Smooth muscle cell of the brain vasculature (primary cell): ENCODE data around the gene CPB1.

Source experiments
- DNase-seq: peaks from one replicate; pipeline ENCODE4 v3.0.0-alpha.2; 2012; ENCODE audit warnings: low read depth, low spot score

CPB1 gene

DNA sequence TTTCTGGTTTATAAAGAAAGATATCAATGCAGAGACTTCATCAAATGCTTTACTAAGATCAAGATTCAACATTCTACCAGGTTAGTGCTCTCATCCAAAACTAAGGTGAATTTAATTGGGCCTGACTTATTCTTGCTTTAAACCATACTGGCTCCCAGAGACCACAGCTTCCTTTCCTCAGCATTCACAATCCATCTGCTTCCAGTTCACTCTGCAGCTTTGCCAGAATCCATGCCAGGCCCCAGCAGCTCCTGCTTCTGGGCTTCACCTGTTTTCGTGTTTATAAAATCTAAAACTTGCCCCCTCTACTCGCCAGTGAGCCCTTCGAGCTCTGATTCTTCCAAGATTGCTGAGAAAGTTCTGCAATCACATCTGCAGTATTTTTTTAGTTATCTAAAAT, 2.3 kb downstream of the CPB1 start:
- no peak for DNase-seq

DNA sequence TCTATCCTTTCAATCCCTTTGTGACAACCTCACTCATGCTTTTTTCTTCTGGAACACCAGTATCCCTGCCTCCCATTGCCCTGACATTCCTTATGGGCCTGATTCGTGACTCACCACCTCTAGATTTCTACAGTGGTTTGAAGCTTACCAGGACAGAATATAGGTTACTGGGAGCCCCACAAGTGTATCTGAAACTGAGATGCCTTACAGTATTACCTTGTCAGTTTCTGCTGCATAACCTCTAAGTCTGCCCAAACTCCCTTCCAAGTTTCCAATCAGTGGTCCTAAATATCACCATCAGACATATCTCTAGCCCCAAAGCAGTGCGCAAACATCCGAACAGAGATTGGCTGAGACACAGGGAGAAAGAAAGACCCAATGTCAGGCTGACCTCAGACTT, 5.6 kb downstream of the CPB1 start:
- no peak for DNase-seq

DNA sequence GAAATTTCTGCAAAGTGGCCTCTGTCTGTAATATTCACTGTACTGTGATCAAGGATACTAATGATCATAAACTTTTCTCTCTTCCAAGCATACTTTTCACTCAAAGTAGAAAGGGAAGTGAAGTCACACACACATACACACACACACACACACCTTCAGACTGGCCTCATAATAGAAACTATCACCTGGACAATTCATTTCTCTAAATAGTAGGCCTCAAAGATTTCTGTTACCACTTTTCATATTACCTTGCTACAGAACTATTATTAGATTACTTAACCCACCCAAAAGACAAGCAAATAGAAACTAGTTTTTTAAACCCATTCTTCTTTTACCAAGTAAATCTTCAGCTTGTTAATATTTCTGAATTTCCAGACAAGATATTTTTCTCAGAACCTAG, 12.2 kb downstream of the CPB1 start:
- DNase-seq = no peak

DNA sequence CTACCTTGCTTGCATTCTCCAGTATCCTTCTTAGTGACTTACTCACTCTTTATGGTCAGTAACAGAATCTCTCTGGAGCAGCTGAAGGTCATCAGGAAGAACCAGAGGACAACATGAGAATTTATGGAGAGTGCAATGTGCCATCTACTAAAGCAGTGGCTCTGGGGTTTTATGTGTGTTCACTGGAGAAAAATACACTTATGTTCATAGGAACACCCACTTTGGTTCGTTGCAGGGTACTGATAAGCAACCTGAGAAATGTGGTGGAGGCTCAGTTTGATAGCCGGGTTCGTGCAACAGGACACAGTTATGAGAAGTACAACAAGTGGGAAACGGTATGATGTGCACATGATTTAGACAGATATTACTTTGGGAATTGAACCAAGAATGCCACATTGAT, 12.8 kb downstream of the CPB1 start:
- no peak for DNase-seq

DNA sequence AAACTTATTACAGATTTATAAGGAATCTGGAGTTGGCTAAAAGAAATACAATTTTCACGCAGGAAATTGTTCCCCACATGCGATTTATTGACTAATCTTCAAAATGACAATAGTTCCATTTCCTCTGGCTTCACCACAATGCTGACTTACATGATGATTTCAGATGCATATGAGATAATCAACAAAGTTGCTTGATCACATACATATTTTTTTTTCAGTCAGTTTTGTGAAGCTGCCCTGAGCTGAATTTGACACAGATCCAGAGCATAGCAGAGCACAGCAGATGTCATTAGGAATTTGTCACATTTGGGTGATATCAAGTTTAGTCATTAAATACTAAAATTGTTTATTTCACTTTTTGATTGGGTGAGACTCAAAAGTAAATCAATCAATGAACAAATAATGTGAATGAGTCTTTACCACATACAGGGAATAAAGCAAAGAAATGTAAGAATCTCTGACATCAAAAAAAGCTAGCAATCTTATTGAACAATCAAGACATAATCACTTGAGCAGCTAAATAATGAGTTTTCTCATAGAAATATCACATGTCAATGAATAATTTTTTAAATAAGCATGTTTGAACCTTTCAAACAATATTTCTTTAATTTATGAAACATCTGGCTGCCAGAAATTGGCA, 18.3 kb downstream of the CPB1 start:
- DNase-seq = no peak

DNA sequence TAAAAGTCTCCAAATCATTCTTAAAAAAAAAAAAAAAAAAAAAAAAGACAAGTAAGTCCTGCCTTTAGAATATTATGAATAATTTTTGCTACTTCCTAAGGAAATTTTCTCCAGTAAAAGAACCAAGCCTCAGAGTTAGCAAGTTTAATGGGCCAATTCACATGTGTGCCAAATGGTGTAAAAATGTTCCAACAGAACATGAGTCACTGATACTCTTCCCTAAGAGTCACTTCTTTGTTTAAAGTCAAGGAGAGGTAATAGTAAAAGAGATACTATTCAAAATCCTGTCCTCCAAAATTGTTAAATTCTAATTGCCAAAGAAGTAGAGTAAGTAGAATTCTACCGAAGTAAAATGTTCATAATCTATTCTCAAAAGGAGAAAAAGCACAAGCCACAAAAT, 19.7 kb downstream of the CPB1 start:
- no peak for DNase-seq

DNA sequence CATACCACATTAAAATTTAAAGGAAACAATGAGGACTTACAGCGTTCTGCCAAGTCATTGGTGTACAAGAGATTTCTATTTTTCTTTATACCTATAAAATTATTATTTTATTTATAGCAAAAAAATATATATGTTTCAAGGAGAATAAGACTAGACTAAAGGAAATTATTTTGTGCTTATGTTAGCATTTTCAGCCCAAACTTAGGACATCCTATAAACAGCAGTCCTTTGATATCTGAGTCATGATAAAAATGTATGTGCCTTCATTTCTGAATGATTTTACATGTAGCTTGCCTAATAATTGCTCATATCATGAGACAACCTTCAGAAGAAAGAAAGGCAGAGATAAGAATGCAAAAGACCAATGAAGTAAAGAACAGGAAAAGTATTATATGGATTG, 20.8 kb downstream of the CPB1 start:
- DNase-seq = no peak

DNA sequence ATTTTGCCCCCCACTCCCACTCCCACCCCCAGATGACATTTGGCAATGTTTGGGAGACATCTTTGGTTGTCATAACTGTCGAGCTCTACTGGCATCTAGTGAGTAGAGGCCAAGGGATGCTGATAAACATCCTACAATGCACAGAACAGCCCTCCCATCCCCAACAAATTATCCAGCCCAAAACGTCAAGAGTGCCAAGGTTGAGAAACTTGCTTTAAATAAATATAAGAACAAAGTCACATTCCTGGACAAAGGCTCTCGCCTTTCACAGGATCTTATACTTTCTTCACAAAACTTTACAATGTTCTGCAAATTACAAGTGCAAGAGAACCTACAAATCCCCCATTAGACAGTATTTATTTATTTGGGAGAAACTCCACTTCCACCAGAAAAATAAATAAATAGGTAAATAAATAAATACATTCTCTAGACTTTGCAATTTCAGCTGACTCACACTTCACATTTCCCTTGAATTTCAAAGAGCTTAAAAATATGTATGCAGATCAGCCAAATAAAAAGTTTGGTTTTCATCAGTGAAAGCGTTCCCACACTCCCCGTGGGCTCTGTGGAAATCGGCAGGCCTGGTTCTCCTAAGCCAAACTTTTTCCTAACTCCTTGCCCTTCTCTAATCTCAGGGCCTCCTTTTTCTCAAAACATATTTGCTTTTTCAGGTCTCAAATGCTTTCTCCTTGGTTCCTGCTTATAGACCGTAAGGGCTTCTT, 24.8 kb downstream of the CPB1 start:
- DNase-seq = no peak

DNA sequence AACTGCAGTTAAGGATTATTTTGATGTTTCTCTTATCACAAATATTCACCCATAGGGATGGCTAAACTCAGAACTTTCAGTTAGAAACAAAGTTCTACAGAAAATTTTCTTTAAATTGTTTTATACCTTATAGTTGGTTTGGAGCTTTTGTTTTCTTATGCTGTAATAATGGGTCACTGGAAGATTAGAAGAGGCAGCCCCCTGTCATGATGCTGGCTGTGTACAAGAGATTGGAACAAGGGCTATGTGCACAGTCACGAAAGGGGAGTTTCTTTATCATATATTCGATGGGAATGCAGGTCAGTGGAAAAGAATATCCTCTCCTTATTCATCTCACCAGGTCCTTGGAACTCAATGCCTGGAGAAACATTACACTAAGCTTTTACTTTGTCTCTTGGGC, 25.5 kb downstream of the CPB1 start:
- no peak for DNase-seq

DNA sequence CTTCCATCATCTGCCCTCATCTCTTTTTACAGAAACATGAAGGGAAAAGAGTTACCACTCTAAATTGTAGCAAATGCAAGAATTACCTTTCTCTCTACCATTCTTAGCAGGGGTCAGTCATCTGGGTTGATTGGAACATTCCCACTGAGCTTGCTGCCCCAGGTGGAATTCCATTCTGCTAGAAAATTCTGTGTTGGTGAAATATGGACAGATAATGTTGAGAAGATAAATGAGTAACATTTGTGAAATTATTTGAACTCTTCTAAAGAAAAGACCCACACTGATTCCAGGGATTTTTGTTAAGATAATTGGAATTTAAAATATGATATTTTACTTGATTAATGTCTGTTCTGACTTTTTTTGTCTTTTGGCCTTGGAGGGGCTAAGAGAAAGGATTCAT, 26.4 kb downstream of the CPB1 start:
- DNase-seq = no peak

DNA sequence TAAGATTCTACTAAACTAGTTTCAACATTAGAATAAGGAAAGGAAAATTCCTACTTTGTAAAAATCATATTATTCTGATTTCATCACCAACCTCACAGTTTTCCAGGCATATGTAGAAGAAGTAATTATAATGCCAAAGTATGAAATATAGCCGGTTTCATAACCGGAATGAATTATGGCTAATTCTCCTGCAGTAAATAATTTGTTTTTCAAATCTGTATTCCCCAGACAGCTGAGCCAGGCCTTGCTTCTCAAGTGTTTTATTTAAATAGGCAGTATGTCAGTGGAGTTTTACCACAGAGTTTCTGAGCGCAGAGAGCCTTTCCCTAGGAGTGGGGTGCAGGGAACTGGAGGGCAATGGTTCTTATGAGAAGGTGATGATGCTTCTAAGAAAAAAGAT, 28.8 kb downstream of the CPB1 start:
- no peak for DNase-seq

DNA sequence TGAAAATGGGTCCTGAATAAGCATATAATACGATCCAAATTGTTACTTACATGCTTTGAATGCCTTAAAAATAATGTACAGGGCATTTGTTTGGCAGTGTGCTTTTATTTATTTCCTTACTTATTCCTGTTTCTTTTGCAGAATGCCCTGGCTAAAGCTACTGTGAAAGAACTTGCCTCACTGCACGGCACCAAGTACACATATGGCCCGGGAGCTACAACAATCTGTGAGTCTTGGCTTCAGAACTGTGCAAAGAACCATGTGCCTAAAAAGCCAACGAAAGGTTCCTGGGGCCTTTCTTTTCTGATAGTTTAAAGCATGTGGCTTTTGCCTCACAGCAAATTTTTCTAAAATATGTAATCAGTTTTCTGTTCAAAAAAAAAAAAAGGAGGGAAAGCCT, 29.7 kb downstream of the CPB1 start:
- DNase-seq = no peak

DNA sequence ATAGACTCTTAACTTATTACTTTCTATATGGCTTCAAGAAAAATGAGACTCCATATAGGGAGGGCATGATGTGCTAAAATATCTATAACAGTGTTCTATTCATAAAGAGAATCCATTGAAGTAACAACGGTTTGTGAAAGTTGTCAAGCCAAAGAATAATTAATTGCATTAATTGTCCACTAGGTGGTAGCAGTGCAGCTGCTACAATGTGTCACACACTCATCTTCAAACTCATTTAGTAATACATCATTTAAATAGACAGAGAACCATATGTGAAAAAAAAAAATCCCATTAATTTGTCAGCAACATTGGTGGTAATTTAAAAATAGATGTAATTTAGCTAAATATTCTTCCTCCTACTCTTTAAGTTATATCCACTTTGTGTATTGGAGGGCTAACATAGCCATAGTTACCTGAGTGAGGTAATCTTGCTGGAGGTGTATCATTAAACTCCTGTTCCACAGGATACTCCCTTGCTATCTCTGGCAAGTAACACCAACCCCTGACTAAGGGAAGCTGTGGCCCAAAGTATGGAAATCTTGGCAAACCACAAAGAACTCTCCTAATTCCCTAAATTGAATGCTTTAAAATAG, 33.8 kb downstream of the CPB1 start:
- peak; percentile 28 for DNase-seq

DNA sequence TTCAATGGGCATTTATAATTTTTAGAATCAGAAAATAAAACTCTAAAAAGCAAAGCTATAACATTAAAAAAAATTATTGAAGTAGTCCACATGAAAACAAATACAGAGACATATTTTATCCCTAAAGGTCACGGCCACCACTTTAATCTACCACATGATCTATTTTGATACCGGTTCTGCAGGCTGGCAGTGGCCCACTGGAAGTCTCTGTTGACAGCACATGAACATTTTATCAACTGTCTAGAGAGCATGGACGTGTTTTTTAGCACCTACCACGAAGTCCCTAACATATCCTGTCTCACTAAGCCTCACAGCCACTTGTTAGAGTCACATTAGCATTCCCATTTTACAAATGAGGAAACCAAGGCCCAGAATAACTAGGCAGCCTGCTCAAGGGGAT, 35.7 kb downstream of the CPB1 start:
- DNase-seq = no peak

DNA sequence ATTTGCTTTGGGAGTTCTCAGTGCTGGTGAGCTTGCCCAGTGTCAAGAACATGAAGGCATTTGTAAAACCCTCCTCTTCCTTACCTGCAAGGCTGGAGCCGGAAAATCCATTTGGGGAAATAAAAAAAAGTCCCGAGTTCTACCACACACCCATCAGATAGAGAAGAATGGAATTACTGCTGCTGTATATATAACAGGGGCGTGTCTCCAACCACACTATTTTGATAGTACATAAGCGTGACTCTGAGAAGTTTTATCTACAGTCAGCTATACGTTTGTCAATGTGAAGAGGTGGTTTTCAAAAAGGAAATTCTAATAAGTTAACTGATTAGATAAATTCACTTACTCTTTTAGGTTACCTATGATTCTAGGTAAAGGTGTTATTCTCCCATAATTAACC, 36.2 kb downstream of the CPB1 start:
- DNase-seq = no peak

DNA sequence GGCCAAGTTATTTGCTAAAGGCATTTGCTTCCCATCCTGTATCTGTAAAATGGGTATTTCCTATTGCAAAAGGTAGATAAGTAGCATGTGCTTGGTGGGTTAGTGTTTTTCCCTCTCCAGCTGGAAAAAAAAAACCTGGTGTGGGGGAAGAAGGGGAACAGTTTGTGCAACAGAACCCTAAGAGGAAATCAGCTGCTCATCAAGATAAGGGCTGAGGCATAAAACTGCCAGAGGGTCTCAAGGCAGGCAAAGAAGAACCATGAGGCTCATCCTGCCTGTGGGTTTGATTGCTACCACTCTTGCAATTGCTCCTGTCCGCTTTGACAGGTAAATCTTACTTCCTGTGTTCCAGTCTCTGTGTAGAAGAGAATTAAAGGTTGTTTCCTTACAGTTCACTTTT, 37.4 kb downstream of the CPB1 start, which contains the start of gene CPA3:
TSS of gene CPA3 (plus strand) at position 248 of the 400 bp plus-strand sequence. CDS start at position 260, 12 bp downstream.
- DNase-seq = no peak

DNA sequence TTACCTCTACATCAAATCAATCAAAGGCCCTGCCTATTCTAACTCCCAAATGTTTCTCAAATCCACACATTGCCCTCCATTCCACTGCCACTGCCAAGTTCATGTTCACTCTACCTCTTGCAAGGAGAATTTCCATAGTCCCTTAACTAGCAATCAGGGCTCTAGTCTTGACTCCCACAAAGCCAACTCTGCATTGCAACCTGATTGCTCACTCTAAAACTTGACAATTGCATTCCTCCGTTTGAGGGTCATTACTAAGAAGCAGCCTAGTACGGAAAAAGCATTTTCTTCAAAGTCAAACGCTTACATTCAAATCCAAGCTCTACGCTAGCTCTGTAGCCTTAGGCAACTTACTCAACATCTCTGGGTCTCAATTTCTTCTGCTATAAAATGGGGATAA, 38.6 kb downstream of the CPB1 start:
- DNase-seq = no peak

DNA sequence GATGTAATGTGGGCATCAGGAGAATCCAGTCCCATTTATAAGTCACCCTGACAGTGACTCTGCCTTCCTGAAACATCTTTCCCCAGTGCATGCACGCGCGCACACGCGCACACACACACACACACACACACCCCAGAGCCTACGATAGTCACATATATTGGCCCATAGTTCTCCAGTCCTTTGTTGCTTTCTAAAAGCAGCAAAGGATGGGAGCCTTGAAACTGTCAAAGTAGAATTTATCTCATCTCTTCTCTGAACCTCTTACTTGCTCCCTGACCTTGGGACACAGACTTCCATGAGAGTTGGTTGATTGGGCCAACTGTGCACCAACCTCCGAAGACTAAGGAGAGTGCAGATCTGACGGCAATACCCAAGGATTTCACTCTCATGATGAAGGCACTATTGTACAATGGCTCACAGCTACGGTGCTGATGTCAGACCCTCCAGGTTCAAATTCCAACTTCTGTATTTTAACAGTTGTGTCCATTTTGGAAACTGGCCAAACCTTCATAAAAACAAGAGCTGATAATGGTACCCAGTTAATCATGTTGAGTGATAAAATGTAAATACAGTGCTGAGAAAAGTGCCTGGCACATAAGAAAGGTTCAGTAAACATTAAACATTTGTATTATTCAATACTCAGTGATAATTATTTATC, 45.8 kb downstream of the CPB1 start:
- DNase-seq = no peak

DNA sequence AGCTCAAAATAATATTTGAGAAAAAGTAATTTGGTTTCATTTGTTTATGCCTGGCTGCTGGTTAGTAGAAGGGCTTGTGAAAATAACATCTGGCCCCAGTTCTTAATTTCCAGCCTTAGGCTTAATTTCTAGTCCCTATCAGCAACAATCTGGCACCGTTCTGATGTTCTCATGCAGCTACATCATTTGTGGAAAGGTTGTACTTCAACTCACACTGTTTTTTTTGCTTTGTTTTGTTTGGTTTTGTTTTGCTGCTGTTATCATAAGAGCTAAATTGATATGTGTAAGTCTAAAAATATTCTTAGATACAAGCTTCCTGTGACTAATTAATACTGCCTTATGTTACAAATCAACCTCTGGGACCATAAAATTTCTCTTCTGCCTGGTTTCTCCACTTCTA, 46.4 kb downstream of the CPB1 start:
- DNase-seq = no peak

DNA sequence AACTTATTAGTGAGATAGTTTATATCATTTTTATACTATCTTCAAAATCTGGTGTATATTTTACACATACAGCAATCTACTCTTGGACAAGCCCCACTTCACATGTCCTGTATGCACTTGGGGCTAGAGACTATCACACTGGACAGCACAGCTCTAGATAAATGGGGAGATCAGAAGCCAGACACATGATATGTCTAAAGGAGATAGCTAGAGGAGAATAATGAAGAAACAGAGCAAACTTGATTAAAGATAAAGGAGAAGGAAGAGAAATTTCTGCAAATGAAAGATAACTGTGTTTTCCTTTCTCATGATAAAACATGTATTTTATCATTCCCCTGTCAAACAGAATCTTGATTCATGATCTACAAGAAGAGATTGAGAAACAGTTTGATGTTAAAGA, 50.5 kb downstream of the CPB1 start:
- no peak for DNase-seq

DNA sequence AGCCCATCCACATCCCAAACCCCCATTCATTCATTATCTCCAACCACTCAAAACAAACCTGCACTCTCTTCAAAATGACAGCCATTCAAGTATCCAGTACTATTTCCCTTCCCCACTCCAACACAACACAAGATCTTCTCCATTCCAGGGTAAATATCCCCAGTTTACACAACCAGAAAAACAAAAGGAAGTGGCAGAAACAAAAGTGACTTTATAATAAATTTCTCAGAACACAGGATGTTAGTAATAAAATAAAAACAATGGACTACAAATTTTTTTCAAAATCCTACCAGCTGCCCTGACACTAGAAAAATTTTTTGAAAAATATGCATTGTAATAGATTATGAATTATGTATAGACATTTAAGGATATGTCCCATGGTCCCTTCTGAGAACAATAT, 51.6 kb downstream of the CPB1 start:
- no peak for DNase-seq

DNA sequence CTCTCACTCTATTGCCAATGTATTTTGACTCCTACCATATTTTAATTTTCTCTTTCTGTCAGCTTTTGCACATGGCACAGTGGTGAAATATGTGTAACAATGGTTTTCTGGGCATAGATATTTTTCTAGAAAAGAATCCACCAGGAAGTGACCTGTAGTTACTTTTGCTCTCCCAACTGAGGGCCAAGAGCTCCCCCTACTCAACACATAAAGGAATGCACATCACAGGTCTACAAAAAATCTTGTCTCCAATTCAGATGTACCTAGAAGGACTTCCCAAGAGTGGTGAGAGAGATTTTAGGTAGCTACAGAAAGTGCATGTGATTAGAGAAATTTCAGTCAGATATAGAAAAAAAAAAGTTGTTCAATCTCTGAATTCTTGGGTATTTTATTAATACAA, 53.1 kb downstream of the CPB1 start:
- no peak for DNase-seq

DNA sequence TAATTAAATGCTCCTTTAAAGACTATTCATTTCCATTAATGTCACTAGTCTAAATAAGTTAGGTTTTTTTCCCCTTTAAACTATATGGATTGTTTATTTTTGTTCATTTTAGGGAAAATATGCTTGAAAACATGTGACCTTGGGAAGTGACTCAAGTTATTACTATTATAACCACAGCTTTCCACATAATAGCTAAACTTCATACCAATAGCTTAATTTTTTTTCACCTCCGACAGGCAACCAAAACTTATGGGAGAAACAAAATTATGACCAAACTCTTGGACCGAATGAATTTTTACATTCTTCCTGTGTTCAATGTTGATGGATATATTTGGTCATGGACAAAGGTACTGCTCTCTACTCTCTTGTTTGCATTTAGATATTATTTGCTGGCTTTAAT, 53.7 kb downstream of the CPB1 start:
- DNase-seq = no peak
